H1 (cell line): ENCODE data around the gene GRK5. TPM values are rescaled to one million over a fixed set of nuclear protein-coding genes. Genes with fewer than 3 reads are reported as not detected.

Experiments used
- BRCA1 ChIP-seq: IDR thresholded peaks from 2 replicates; pipeline ENCODE4 v1.6.1; 2012; ENCODE audit warnings: low read depth, low read length, improper control_type of control experiment
- EZH2 ChIP-seq: fragments of 200-600 bp; sonication (generic); IDR thresholded peaks from 2 replicates; pipeline ENCODE4 v1.7.1; 2012; ENCODE audit warnings: low read depth, mild to moderate bottlenecking, moderate library complexity, low read length, inconsistent platforms; ENCODE audit not compliant: severe bottlenecking
- HDAC2 ChIP-seq, 2 experiments: fragments of 300-600 bp in 1 of 2; sonication (generic) in 1 of 2; IDR thresholded peaks; 2 replicates each; pipeline ENCODE4 v1.6.1; 2011 to 2012; ENCODE audit warnings: low read depth in 2 of 2, low read length in 2 of 2, mild to moderate bottlenecking in 2 of 2, moderate library complexity in 2 of 2, borderline replicate concordance in 1 of 2, inconsistent platforms in 1 of 2
- SIX5 ChIP-seq: IDR thresholded peaks from 2 replicates; pipeline ENCODE4 v1.6.1; 2011; ENCODE audit warnings: mild to moderate bottlenecking, low read depth, low read length
- USF2 ChIP-seq: IDR thresholded peaks from 2 replicates; pipeline ENCODE4 v1.6.1; 2011; ENCODE audit warnings: low read length, improper control_type of control experiment
- polyA plus RNA-seq, 7 experiments: library from polyadenylated mRNA; depleted of rRNA in 3 of 7; stranded (reverse) in 5 of 7; unstranded in 2 of 7; fragments of >200 nt in 5 of 7; fragments of 200-250 nt in 2 of 7; gene quantifications; 1 replicate in 5 of 7; 2 replicates in 1 of 7; 4 replicates in 1 of 7; pipeline versions ENCODE4 v1.2.1 to v1.2.3, GENCODE V29; 2011 to 2013; ENCODE audit warnings: missing spikeins in 2 of 7, mixed read lengths in 2 of 7
- total RNA-seq: library from RNA; stranded (reverse); fragmentation: NEBNext Ultra II Directional; extraction: Animal tissue kit (Norgen Biotek cat#: 25700); gene quantifications from 2 replicates; pipeline ENCODE4 v1.2.1, GENCODE V29; 2021

GRK5 gene
- total and polyA plus RNA-seq, 2 of the 8 experiments (the other 6 are each of a cell fraction or from before 2014, with no cell fraction given): 0.54 to 2.5 TPM

GRCh38 chr10:119216127-119216526, 8.8 kb downstream of the GRK5 start (continued):
- no peak for TF ChIP-seq USF2
- TF ChIP-seq SIX5: no peak
- no peak for TF ChIP-seq BRCA1
- TF ChIP-seq HDAC2 (IDR thresholded peaks at IDR 0.05; ENCODE audit: borderline replicate concordance in 1 of 2, low read depth in 2 of 2, low read length in 2 of 2): no peak
- TF ChIP-seq EZH2: no peak
